GM21723 (cell line): ENCODE data around the gene SPRR2G.
"Not testable (repeated sequence)": the region's sequence is repeated elsewhere in the genome, so short reads cannot be mapped to it uniquely, and the experiment has no call there.

Experiments used
- ATAC-seq: cut with Tn5 transposase; IDR thresholded peaks from one replicate; pipeline ENCODE4 v1.9.1; 2021; ENCODE audit warnings: mild to moderate bottlenecking, moderate library complexity; ENCODE audit not compliant: unreplicated experiment

Gene SPRR2G

DNA sequence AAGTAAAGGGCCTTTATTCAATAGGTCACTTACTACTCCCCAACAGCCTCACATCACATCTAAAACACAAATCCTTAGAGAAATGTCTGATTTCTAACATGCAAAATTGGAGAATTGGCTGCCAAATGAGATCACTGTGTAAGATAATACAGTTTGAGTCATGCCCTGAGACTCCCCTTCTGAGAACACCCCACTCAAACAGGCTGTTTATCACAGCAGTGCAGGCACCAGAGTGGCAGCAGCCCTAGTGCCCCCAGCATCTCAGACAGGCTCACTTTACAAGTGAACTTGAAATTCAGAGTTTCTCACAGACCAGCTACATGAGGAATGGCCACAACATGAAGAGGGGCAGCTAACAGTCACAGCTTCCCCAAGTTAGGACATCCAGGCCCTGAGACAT is 35.4 kb downstream of the SPRR2G start:
- not testable (repeated sequence) for ATAC-seq

DNA sequence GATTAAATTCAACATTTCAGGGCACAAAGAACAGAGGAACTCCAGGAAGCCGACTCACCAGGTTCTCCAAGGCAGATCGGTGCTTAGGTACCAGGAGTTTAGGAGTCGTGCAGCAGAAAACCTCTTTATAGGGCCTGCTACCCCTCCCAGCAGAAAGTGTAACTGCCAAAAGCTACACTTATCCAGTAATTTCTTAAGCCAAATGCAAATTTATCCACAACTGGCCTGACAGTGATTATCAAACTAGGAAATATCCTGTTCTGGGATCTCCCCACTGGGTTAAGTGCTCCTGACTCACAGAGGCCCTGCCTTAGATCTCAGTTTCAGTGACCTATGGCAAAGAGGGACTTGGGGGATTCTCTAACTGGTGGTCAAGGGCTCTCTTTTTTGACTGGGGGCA is 37.3 kb downstream of the SPRR2G start, which contains the start of gene SPRR2F:
SPRR2F (minus strand) TSS at position 101 of the 400 bp plus-strand sequence. CDS start 783 bp downstream, outside the sequence.
- ATAC-seq, result no peak

DNA sequence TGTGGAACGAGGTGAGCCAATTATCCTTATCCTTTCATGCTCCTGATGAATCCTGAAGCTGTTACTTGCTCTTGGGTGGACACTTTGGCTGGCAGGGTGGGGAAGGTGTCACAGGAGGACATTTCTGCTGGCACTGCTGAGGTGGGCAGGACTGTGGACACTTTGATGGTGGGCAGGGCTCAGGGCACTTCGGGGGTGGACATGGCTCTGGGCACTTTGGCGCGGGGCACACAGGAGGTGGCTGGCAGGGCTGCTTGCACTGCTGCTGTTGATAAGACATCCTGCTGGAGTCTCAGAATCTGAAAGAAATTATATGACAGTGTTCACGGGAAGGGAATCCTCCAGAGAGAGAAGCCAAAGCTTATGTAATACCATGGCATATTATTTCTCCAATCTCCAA is 38.2 kb downstream of the SPRR2G start:
- ATAC-seq, result not testable (repeated sequence)

DNA sequence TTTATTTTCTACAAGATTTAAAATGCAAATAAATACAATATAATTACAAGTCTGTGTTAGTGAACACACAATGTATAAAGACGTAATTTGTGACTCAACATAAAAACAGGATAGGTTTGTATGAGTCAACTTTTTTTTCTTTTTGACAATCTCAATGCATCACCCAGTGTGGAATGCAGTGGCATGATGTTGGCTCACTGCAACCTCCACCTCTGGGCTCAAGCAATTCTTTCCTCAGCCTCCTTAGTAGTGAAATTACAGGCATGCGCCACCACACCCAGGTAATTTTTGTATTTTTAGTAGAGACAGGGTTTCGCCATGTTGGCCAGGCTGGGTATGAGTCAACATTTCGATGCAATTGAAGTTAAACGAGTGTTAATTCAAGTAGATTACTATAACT is 50.4 kb downstream of the SPRR2G start:
- ATAC-seq, result no peak
